GM19351 (cell line): ENCODE results near the gene PTTG1IP.

Experiments
- ATAC-seq: cut with Tn5 transposase; IDR thresholded peaks from one replicate; pipeline ENCODE4 v1.9.1; 2021; ENCODE audit warnings: mild to moderate bottlenecking, moderate library complexity; ENCODE audit not compliant: unreplicated experiment

PTTG1IP gene

DNA sequence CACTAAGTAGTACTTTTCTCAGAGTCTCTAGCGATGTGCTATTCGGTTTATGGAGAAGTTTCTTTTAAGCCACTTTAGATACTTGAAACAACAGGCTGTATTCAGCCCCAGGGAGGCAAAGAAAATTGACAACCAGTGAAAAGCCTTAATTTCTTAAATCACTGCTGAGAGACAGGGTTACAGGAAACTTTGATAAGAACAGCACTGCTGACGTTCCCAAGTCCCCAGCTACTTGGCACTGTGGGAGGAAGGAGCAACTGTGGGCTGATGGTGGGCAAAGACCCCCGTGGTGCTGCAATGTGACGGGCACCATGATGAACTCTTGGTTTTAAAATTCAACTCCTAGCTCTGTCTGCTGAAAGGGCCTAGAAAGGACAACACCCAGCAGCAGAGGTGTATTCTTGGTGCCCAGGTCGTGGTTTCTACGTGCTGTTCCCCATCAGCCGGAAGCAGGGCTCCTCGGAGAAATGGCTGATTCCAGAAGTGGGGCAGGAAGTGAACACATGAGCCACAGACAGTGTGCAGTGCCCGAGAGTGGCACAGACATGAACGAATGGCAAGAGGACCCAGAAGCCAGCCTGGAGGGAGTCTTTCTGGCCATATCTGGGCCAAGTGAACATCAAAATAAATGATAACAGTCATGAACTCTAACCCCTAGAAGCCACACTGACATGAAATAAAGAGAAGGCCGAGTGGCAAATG is 5.3 kb downstream of the PTTG1IP start:
- ATAC-seq = no peak

DNA sequence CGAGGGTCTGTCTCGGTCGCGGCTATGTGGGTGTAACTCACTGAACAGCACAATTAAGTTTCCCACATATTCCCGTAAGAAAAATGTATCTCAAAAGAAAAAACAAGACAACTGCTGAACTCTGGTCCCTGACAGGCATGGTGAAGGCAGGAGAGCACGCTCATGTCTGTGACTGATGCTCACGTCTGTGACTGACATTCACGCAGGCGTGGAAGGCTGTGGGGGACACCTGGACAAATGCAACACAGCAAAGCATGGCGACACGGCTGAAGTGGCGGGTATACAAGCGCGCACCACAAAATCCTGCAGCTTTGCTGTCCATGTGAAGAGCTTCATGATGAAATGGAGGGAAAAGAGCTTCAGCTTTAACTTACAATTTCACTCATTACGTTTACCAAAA is 6.0 kb downstream of the PTTG1IP start:
- ATAC-seq = no peak

DNA sequence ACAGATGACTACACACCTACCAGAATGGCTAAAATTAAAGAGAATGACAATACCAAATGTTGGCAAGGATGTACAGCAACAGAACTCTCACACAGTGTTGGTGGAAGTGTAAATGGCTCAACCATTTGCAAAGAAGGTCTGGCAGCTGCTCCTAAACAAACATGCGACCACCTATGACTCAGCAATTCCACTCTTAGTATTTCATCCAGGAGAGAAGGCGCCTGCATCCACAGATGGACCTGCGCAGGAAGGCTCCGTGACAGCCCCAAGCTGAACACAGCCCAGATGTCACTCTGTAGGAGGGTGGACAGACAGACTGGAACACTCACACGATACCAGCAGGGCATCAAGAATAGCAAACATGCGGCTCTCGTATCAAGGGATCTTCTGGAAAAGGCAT is 6.7 kb downstream of the PTTG1IP start:
- no peak for ATAC-seq

DNA sequence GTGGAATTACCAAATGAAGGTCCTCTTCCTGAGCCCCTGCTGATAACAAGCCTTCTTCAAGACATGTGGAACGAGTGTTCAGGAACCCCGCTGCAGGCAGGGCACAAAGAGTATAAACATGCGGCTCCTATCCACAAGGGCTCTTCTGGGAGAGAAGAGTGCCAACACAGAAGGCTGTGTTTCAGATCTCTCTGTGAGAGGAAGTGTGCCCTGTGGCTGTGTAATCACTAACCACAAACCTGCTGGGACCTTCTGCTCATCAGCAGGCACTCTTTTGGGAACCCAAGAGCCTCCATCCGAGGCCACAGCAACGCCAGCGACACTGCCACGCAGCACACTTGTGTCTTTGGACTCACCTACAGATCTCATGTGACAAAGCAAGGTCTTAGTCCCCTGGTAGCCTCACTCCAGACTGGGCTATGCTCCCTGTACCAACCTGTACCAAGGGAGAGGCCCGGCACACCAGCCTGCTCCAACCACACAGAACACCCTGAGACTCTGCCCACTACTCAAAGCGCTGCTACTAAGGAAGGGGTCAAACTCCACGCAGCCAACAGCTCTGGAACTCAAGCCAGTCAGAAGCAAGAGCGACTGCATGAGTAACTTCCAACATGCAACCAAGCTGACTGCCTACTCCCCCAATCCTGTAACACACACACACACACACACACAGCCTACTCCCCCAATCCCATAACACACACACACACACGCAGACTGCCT is 7.8 kb downstream of the PTTG1IP start:
- ATAC-seq = no peak

DNA sequence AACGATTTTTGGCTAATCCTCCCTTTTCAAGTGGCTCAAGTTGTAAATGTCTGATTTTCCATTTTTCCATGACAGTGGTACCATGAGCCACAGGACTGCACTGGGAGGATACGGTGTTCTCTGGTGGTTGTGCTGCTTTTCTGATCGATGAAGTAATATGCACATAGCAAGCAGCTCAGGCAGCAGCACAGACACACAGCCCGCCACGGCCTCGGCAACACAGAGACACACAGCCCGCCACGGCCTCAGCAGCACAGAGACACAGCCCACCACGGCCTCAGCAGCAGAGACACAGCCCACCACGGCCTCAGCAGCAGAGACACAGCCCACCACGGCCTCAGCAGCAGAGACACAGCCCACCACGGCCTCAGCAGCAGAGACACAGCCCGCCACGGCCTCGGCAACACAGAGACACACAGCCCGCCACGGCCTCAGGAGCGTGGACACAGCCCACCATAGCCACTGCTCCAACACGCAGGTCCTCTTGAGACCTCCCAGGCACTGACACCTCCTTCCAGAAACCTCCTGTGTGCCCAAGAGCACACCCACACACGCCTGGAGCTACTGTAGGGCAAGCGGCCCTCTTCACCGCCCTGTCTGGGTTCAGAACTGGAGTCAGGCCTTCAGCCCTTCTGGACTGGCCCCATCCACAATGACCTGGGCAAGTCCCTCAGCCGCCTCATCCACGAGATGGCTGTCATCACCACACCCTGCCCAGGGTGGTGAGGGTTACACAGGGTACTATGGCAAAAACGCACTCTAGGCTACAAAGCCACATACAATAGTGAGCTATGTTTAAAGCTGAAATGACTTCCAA is 10.4 kb downstream of the PTTG1IP start:
- ATAC-seq = no peak

DNA sequence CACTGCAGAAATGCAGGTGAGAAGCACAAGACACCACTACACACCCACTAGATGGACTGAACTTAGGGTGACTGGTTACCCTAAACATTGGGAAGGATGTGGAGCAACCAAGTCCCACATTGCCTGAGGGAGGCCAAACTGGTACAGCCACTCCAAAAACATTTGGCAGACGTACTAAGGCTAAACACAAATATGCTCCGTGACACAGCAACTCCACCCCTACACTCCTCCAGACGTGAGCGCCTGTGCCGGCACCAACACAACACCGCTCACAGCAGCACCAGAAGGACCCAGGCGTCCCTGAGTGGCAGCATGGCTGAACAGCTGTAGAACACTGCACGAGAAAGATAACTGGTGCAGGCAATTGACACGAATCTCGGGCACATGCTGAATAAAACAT is 14.7 kb downstream of the PTTG1IP start:
- no peak for ATAC-seq

DNA sequence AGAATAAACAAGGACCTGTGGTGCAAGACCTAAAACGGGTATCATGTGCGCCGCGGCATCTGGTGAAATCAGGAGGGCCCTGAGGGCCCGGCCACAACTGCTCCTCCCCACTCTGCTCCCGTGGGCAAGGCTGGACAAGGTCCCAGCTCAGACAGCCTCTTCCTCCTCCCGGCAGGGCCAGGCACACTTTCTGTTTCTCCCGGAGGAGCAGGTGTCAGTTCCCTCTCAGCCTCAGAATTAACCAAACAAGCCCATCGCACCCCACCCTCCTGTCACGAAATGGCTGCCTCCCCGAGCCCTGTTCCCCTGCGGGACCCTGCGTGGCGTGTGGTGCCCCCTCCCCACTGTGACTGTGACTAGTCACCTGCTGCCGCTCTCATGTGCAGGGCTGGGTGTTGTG is 15.2 kb downstream of the PTTG1IP start:
- ATAC-seq = no peak

DNA sequence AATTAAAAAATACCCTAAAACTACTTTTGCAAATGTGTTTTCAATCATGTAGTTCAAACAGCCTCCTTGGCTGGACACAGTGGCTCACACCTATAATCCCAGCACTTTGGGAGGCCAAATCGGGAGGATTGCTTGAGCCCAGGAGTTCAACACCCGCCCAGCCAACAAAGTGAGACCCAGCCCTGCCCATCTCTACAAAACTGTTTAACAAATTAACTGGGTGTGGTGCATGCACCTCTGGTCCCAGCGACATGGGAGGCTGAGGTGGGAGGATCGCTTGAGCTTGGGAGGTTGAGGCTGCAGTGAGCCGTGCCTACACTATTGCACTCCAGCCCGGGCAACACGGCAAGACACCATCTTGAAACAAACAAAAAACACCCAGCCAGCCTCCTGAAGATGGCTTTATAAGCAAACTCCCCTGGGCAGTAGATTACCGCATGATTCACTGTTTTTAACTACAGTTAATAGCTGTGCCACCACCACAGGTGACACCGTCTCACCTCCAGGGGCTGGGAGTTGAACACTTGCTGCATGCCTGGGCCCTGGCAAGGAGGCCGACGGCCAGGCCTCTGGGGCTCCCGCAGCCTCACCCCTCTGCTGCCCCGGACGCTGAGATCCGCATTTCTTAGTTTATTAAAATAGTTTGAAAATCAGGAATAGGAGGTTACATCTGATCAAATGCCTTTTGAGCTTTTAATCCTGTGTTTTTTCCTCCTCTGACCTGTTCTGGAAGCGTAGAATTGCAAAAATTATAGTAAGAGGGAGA is 16.2 kb downstream of the PTTG1IP start:
- ATAC-seq = no peak

DNA sequence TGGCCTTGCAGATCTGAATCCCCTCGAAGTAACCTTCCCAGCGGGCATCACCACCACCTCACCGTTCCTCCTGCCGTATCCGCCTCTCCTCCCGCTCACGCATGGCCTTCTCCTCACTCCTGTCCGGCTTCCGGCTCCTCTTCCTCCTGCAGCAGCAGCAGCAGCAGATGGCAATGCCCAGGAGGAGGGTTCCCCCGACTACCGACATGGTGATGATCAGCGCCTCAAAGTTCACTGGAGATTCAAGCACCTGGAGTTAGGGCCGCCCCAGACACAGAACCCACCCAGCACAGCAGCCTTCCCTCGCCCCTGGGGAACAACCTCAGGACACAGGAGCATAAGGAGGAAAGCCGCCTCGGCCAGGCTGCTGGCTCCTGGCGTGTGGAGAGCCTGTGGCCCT is 17.4 kb downstream of the PTTG1IP start:
- ATAC-seq = no peak

DNA sequence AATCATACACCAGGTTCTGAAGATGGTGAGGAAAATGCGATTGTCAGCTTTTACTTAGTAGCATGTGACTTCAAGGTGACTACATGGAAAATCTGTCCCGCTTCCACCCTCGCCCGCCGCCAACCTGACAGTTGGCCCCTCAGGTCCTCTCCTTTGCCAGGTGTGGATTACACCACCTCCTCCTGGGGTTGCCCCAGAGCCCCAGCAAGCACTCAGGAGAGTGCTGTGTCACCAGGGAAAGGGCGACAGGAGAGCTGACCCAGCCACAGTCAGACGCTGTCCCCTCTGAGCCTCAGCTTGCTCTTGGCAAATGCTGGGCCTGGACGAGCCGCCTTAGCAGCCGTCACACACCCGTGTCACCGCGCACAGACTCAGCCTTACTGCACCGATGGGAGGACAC is 17.9 kb downstream of the PTTG1IP start:
- no peak for ATAC-seq

DNA sequence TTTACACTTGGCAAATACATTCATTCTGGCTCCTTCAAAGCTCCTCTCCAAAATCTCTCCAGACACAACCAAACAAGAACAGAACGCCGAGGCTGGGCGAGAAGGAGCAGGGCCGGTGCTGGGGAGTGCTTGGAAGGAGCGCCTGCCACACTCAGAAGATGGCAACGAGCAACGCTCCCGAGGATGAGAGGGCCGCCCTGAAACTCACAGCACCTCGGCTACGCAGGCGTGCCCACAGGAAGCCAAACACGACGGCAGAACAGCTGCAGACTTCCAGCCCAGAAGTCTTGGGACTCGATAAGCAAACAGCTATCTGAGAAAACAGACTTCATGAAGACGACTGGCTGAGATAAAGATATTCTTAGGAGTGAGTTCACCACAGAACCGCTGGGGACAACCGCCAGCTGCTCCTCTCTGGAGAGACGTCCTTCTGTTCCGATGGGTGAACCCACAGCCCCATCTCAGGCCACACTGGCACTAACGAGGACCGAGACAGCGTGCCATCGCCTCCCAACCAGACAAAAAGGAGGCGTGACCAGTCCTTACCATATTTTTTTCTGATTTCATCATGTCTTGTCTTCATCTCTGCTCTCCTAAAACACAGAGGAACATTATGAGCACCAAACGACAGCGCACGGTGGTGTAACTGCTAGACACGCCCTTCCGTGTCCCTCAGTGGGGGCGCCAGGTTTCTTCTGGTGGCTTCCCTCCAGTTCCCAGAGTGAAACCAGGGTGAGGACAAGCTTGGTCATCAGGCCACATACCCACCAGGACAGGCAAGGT is 18.6 kb downstream of the PTTG1IP start:
- ATAC-seq = no peak

DNA sequence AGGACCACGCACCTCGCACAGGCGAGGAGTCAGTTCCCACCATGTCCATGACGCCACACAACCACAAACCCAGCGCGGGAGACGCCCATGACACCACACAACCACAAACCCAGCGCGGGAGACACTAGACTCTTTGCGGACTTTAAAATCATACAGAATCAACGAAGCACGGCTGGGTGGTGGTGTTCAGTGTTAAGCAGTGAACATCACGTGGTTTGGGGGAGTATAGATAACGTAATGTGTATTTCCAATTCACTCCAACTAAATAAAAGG is 19.2 kb downstream of the PTTG1IP start:
- ATAC-seq = no peak

DNA sequence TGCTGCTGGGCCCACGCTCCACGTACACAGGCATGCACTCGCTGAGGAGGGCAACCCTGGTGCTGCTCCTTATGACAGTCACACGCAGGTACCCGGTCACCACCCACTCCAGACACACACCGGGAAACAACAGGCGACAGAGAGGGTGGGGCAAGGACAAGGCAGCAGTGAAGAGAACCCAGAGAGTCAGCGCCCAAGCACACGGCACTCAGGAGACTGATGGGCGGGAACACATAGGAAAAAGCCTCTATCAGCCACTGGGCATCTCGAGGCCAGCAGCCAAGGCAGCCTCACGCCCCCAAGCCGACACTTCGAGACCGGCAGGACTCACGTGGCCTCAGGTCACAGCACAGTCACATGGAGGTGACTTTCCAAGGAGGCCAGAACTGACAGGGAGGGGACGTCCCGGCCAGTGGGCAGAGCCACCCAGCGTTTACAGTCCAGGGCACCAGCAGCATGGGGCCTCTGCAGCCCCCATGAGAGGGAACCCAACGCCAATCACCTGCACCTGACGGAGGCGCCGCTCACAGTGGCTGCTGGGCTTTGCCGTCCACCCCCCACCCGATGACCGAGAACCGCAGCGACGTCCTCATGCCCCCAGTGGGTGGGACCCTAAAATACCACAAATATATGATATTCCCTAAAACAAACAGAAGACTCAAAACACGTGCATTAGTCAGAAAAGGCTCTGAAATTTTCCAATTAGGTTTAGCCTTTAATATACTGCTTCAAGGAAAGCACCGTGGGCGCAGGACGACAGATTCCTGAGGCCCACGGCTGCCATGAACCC is 19.7 kb downstream of the PTTG1IP start:
- no peak for ATAC-seq

DNA sequence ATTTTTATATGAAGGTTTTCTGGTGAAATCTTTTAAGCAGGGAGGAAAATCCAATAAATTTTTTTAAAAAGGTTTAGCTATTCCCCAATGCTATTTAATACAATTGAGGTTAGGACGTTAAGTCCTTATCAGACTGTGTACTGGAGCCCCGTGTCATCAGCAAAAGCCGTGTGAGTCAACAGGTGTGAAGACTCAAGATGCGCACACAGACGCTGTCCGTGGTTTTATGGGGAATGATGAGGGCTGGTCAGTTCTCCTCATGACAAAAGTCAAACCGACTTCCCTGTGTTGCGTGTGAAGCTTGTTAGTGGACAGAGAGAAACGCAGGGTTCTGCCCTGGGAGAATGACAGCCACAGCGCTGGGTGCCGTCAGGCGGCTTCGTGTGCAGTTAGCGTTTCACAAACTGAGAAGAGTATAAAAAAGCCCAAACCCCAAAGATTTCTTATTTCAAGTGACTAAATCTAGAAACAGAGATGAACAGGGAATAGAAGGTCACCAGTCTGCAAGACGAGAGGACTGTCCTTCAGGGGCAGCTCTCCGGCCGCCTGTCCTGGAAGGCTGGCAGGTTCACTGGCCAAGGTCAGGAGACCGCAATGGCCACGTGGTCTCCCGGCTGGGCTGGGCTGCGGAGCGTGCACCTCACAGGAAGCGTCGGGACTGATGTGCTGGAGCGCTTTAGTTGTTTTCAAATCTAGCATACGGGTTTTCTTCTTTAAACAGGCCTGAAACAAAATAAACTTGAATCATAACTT is 22.4 kb downstream of the PTTG1IP start:
- ATAC-seq = no peak

DNA sequence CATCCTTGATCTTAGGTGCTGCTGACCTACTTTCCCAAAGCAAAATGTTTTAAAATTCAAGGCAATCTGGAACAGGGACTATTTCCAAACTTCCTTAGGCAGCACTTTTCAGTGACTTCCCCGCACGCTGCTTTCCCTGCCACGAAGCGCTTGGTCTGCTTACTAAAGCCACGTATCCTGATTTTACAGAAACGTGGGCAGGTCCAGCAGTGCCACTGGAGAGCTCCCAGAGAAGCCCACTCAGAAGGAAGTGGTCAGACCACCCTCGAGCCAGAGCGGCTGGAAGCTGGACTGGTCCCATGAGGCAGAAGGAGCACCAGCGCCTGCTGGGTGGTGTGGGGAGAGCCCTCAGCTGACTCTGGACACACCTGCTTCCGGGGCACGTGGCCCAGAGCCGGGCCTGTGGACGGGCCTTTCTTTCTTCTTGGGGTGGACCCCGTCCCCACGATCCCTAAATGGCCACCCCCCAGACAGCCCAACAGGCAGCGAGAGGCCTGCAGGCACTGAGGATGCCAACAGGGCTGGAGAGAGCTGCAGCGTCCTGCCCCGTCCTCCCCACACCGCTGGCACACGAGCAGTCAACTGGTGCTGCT is 23.2 kb downstream of the PTTG1IP start:
- ATAC-seq = no peak

DNA sequence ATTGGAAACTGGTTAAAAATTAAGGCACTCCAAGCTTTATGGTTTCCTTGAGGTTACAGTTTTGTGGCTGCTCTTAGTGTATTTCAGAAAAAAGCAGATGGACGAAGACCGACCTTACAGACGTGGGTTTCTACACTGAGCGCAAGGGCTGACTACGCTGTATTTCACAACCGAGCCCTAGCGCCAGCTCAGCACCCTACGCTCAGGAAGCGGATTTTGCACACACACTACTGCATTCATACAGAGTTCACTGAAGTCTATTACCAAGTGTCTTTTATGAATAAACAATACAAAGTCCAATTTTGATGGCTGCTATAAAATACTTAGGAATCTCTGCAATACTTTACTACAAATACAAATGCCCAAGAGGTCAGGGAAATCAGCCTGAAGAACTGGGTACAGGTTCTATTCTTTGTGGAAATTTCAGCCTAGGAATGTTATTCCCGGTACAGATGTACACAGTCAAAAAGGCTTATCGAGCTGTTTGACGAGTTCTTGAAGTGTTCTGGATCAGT is 23.8 kb downstream of the PTTG1IP start:
- no peak for ATAC-seq

DNA sequence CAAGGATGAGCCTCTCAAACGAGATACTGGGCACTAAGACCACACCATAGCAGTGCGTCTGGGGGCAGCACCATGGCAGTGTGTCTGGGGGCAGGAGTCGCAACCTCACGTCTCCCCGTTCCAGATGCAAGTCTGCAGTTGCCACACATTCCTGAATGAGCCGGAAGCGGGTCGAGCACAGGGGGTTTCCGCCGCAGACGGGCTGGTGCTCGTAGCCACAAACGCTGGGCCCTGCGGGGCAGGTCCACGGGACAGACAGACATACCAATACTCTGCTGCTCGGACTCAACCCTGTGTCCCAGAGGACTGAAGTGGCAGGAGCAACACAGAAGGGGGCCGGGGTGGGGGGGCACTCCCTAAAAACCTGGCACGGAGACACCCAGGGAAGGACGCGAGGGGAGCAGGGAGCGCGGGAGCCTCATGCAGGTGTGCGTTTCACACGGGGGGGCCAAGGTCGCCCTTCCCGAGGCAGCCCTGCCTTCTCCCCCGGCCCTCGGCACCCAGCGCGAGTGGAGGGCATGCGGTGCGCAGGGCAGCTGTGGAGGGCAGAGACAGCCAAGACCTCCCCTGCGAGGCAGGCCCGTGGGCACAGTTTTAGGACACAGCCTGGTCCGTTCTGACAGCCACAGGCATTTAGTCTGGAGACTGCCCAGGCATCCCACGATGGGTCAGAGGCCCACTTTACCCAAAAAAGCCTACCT is 24.5 kb downstream of the PTTG1IP start:
- ATAC-seq = no peak
